ENCODE results near the gene BEST1.

Gene BEST1

GRCh38 chr11:61916737-61917333, 33.3 kb upstream of the BEST1 start:
- no peak for DNase-seq

- DNase-seq: peak; percentile 73
Measured at GRCh38 chr11:61917334-61918109, 32.6 kb upstream of the BEST1 start, which contains the start of gene RAB3IL1. RAB3IL1 (minus strand) TSS chr11:61917566; CDS start chr11:61917367, 199 bp downstream.

- DNase-seq: no peak
Measured at GRCh38 chr11:61918251-61918937, 31.8 kb upstream of the BEST1 start.

- DNase-seq: no peak
Measured at GRCh38 chr11:61918938-61919704, 31.0 kb upstream of the BEST1 start.

GRCh38 chr11:61919705-61920631, 30.2 kb upstream of the BEST1 start:
- DNase-seq: peak; percentile 73

- no peak for DNase-seq
Measured at GRCh38 chr11:61921446-61921845, 28.7 kb upstream of the BEST1 start.

GRCh38 chr11:61922539-61922938, 27.6 kb upstream of the BEST1 start:
- DNase-seq: peak; percentile 24

- DNase-seq: peak; percentile 74
Measured at GRCh38 chr11:61923166-61924063, 26.7 kb upstream of the BEST1 start.

- no peak for DNase-seq
Measured at GRCh38 chr11:61924064-61924455, 26.1 kb upstream of the BEST1 start.

GRCh38 chr11:61925736-61926135, 24.4 kb upstream of the BEST1 start:
- no peak for DNase-seq

GRCh38 chr11:61926235-61926634, 23.9 kb upstream of the BEST1 start:
- DNase-seq: no peak

- no peak for DNase-seq
Measured at GRCh38 chr11:61927501-61927900, 22.6 kb upstream of the BEST1 start.

- no peak for DNase-seq
Measured at GRCh38 chr11:61928606-61929005, 21.5 kb upstream of the BEST1 start.

GRCh38 chr11:61930933-61931332, 19.2 kb upstream of the BEST1 start:
- DNase-seq: no peak

- DNase-seq: no peak
Measured at GRCh38 chr11:61935861-61936260, 14.3 kb upstream of the BEST1 start.

GRCh38 chr11:61940466-61940865, 9.7 kb upstream of the BEST1 start:
- no peak for DNase-seq

- no peak for DNase-seq
Measured at GRCh38 chr11:61945191-61945590, 5.0 kb upstream of the BEST1 start.

- no peak for DNase-seq
Measured at GRCh38 chr11:61946894-61947293, 3.3 kb upstream of the BEST1 start.

- peak; percentile 86 for DNase-seq
Measured at GRCh38 chr11:61947486-61948210, 2.5 kb upstream of the BEST1 start.

- DNase-seq: no peak
Measured at GRCh38 chr11:61948505-61948904, 1.6 kb upstream of the BEST1 start.
